Measurements from ENCODE around the gene LANCL3.

DNA sequence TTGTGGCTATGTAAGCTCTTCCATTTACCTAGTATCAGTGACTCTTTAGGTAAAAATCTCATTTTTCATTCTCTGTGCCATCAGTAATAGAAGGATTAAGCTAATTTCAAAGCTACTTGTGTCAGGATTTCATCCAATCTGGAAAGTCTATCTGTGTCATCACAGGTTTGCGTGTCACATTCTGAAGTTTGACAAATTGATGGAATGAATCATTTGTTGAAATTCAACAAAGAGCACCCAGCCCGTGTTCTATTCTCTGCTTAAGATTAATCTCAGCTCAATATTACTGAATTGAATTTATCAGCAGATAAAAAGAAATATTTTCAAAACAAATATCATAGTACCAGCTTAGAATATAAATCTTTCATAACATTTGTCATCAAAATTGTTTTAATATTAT is 35.8 kb downstream of the LANCL3 start:
- TF ChIP-seq POLR2A (IDR thresholded peaks at IDR 0.05) = no peak
- TF ChIP-seq, protein P1, sequence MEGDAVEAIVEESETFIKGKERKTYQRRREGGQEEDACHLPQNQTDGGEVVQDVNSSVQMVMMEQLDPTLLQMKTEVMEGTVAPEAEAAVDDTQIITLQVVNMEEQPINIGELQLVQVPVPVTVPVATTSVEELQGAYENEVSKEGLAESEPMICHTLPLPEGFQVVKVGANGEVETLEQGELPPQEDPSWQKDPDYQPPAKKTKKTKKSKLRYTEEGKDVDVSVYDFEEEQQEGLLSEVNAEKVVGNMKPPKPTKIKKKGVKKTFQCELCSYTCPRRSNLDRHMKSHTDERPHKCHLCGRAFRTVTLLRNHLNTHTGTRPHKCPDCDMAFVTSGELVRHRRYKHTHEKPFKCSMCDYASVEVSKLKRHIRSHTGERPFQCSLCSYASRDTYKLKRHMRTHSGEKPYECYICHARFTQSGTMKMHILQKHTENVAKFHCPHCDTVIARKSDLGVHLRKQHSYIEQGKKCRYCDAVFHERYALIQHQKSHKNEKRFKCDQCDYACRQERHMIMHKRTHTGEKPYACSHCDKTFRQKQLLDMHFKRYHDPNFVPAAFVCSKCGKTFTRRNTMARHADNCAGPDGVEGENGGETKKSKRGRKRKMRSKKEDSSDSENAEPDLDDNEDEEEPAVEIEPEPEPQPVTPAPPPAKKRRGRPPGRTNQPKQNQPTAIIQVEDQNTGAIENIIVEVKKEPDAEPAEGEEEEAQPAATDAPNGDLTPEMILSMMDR (IDR thresholded peaks at IDR 0.05) = no peak
